H9 (cell line): ENCODE measurements around the gene RBP7. TPM values are rescaled to one million over a fixed set of nuclear protein-coding genes. Genes with fewer than 3 reads are reported as not detected.
"Not testable (repeated sequence)": the region's sequence is repeated elsewhere in the genome, so short reads cannot be mapped to it uniquely, and the experiment has no call there.

ENCODE experiments used
- DNase-seq: peaks from one replicate; pipeline ENCODE4 v3.0.0-alpha.2; 2017
- H2AFZ ChIP-seq: one replicate; pipeline ENCODE4 v1.6.1; 2013; ENCODE audit warnings: mild to moderate bottlenecking, low read length, control low read depth, moderate library complexity
- H2AK5ac ChIP-seq: 2 replicates; pipeline ENCODE4 v1.6.1; 2013; ENCODE audit warnings: low read length, control low read depth, mixed read lengths; ENCODE audit not compliant: insufficient read length
- H2BK120ac ChIP-seq: one replicate; pipeline ENCODE4 v1.6.1; 2013; ENCODE audit warnings: low read depth, mild to moderate bottlenecking, low read length, control low read depth, inconsistent platforms; ENCODE audit not compliant: poor library complexity, severe bottlenecking
- H2BK12ac ChIP-seq: 2 replicates; pipeline ENCODE4 v1.6.1; 2013; ENCODE audit warnings: low read length, control low read depth, mixed read lengths, low read depth; ENCODE audit not compliant: insufficient read length
- H2BK15ac ChIP-seq: 2 replicates; pipeline ENCODE4 v1.6.1; 2013; ENCODE audit warnings: low read depth, low read length, control low read depth
- H2BK20ac ChIP-seq: one replicate; pipeline ENCODE4 v1.6.1; 2013; ENCODE audit warnings: low read depth, mild to moderate bottlenecking, low read length, control low read depth, inconsistent platforms; ENCODE audit not compliant: poor library complexity, severe bottlenecking
- H2BK5ac ChIP-seq: 2 replicates; pipeline ENCODE4 v1.6.1; 2013; ENCODE audit warnings: low read length, control low read depth, mixed read lengths; ENCODE audit not compliant: insufficient read length
- H3K14ac ChIP-seq: 2 replicates; pipeline ENCODE4 v1.6.1; 2013; ENCODE audit warnings: low read length, control low read depth; ENCODE audit not compliant: insufficient read depth
- H3K18ac ChIP-seq: 2 replicates; pipeline ENCODE4 v1.6.1; 2013; ENCODE audit warnings: low read depth, mild to moderate bottlenecking, mixed read lengths, low read length, control low read depth; ENCODE audit not compliant: insufficient read length
- H3K23ac ChIP-seq: 2 replicates; pipeline ENCODE4 v1.6.1; 2013; ENCODE audit warnings: low read length, control low read depth, mixed read lengths, low read depth; ENCODE audit not compliant: insufficient read length
- H3K23me2 ChIP-seq: 2 replicates; pipeline ENCODE4 v1.6.1; 2013; ENCODE audit warnings: low read depth, mild to moderate bottlenecking, mixed read lengths, low read length, control low read depth; ENCODE audit not compliant: insufficient read length, poor library complexity, severe bottlenecking
- H3K27ac ChIP-seq: 2 replicates; pipeline ENCODE4 v1.5.1; 2013; ENCODE audit warnings: low read length, control low read depth, mixed read lengths, low read depth; ENCODE audit not compliant: insufficient read length
- H3K27me3 ChIP-seq: 2 replicates; pipeline ENCODE4 v1.6.1; 2013; ENCODE audit warnings: low read length, control low read depth, inconsistent platforms; ENCODE audit not compliant: insufficient read depth
- H3K4ac ChIP-seq: 2 replicates; pipeline ENCODE4 v1.6.1; 2013; ENCODE audit warnings: low read depth, mild to moderate bottlenecking, control low read depth, inconsistent platforms, low read length, moderate library complexity
- H3K4me1 ChIP-seq: 2 replicates; pipeline ENCODE4 v1.6.1; 2013; ENCODE audit warnings: low read length, control low read depth, inconsistent platforms; ENCODE audit not compliant: insufficient read depth
- H3K4me2 ChIP-seq: 2 replicates; pipeline ENCODE4 v1.6.1; 2013; ENCODE audit warnings: low read length, control low read depth, mixed read lengths; ENCODE audit not compliant: insufficient read length, insufficient read depth
- H3K56ac ChIP-seq: 2 replicates; pipeline ENCODE4 v1.6.1; 2013; ENCODE audit warnings: low read depth, mild to moderate bottlenecking, mixed read lengths, low read length, control low read depth; ENCODE audit not compliant: insufficient read length
- H3K79me1 ChIP-seq: 2 replicates; pipeline ENCODE4 v1.6.1; 2013; ENCODE audit warnings: low read depth, mild to moderate bottlenecking, moderate library complexity, low read length, control low read depth, inconsistent platforms; ENCODE audit not compliant: insufficient read depth, poor library complexity, severe bottlenecking
- H3K79me2 ChIP-seq: 2 replicates; pipeline ENCODE4 v1.6.1; 2013; ENCODE audit warnings: low read length, control low read depth, inconsistent platforms; ENCODE audit not compliant: insufficient read depth
- H3K9ac ChIP-seq: 2 replicates; pipeline ENCODE4 v1.6.1; 2013; ENCODE audit warnings: low read length, control low read depth, mixed read lengths; ENCODE audit not compliant: insufficient read length; ENCODE audit errors: extremely low read depth
- H3K9me3 ChIP-seq: one replicate; pipeline ENCODE4 v1.6.1; 2013; ENCODE audit warnings: low read depth, low read length, inconsistent platforms; ENCODE audit not compliant: control insufficient read depth
- H3T11ph ChIP-seq: one replicate; pipeline ENCODE4 v1.6.1; 2013; ENCODE audit warnings: mild to moderate bottlenecking, low read length, control low read depth, inconsistent platforms
- H4K20me1 ChIP-seq: one replicate; pipeline ENCODE4 v1.6.1; 2013; ENCODE audit not compliant: control insufficient read depth, insufficient read length, insufficient read depth
- H4K5ac ChIP-seq: 2 replicates; pipeline ENCODE4 v1.6.1; 2013; ENCODE audit warnings: low read depth, mild to moderate bottlenecking, mixed read lengths, low read length, control low read depth; ENCODE audit not compliant: insufficient read length
- H4K8ac ChIP-seq: replicated peaks from 2 replicates; pipeline ENCODE4 v1.6.1; 2013; ENCODE audit warnings: low read length, control low read depth, mixed read lengths, low read depth; ENCODE audit not compliant: insufficient read length
- H4K91ac ChIP-seq: 2 replicates; pipeline ENCODE4 v1.6.1; 2013; ENCODE audit warnings: low read depth, mild to moderate bottlenecking, moderate library complexity, mixed read lengths, low read length, control low read depth; ENCODE audit not compliant: insufficient read length
- H3K27ac Mint-ChIP-seq, 3 experiments: 2 replicates in 2 of 3; 3 replicates in 1 of 3; pipeline ENCODE4 v1.8.0; 2020 to 2021; ENCODE audit warnings: mixed read lengths in 3 of 3, mild to moderate bottlenecking in 1 of 3, moderate library complexity in 1 of 3
- H3K27me3 Mint-ChIP-seq: 2 replicates; pipeline ENCODE4 v1.8.0; 2021; ENCODE audit warnings: low read depth, mild to moderate bottlenecking, moderate library complexity, mixed read lengths
- H3K36me3 Mint-ChIP-seq, 3 experiments: 2 replicates in 2 of 3; 3 replicates in 1 of 3; pipeline ENCODE4 v1.8.0; 2020 to 2021; ENCODE audit warnings: low read depth in 3 of 3, mixed read lengths in 3 of 3; ENCODE audit not compliant: insufficient read depth in 1 of 3
- H3K4me1 Mint-ChIP-seq, 2 experiments: 2 replicates each; pipeline ENCODE4 v1.8.0; 2020; ENCODE audit warnings: mixed read lengths in 2 of 2
- H3K4me3 Mint-ChIP-seq, 2 experiments: 2 replicates in 1 of 2; 3 replicates in 1 of 2; pipeline ENCODE4 v1.8.0; 2020 to 2021; ENCODE audit warnings: mild to moderate bottlenecking in 2 of 2, mixed read lengths in 2 of 2, moderate library complexity in 1 of 2
- H3K9me3 Mint-ChIP-seq, 2 experiments: 2 replicates in 1 of 2; 3 replicates in 1 of 2; pipeline ENCODE4 v1.8.0; 2020; ENCODE audit warnings: mild to moderate bottlenecking in 2 of 2, mixed read lengths in 2 of 2, moderate library complexity in 1 of 2
- WGBS: extraction: QIAGEN DNeasy Blood & Tissue Kit; methylation state at CpG from one replicate; pipeline ENCODE4 v1.1.7; 2013; ENCODE audit warnings: missing lambda C conversion rate, low lambda C conversion rate, mixed read lengths; ENCODE audit not compliant: insufficient read length; ENCODE audit errors: extremely low coverage; 5-methylcytosine and 5-hydroxymethylcytosine counted together
- total RNA-seq: library from RNA; stranded (reverse); gene quantifications from 2 replicates; pipeline ENCODE4 v1.2.1, GENCODE V29; 2021
- TF ChIP-seq, protein P1 (sequence below): fragments of 200-600 bp; sonication (generic); conservative IDR thresholded peaks from 3 replicates; pipeline ENCODE4 v1.8.0; 2021; ENCODE audit warnings: antibody characterized with exemption, mild to moderate bottlenecking

The RBP7 gene
- total RNA-seq, 1 experiment from 2014 or later, result 4.5 TPM

DNA sequence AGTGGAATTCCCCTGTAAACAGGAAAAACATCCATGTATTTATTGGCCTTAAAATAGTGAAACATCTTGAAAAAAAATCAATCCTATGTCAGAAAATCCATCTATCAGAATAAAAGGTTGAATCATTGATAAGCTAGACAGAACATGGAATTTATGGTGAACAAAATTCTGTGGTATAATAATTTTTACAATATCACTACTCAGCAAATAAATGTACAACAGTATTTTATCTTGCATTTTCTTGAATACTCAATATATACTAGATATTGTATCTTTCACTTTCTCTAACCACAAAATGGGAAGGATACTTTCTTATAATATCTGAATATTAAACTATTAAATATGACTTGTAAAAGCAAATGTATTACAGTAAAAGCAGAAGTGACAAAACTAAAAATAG is 30.0 kb downstream of the RBP7 start:
- Histone ChIP-seq H3K9me3 (no peaks in the 10 kb centered on the region), H3K79me1 (no peaks in the 10 kb centered on the region), H4K91ac (no peak overlapping the region), H3K4me1 (no peaks in the 10 kb centered on the region), H3K27me3 (no peaks in the 10 kb centered on the region), H3K14ac (no peak overlapping the region), H3K9ac (no peak overlapping the region), H3K23me2 (no peaks in the 10 kb centered on the region), H2AK5ac (no peak overlapping the region), H2BK15ac (no peak overlapping the region), H2BK5ac (no peak overlapping the region), H4K8ac (no peak overlapping the region), H2BK120ac (no peak overlapping the region), H3K27ac (no peak overlapping the region), H3K56ac (no peak overlapping the region), H4K20me1 (no peaks in the 10 kb centered on the region), H3K18ac (no peak overlapping the region), H2AFZ (no peak overlapping the region), H2BK20ac (no peak overlapping the region), H3T11ph (no peak overlapping the region), H3K23ac (no peak overlapping the region), H3K4me2 (no peak overlapping the region), H2BK12ac (no peak overlapping the region), H3K4ac (no peak overlapping the region), H3K79me2 (no peaks in the 10 kb centered on the region), H4K5ac (no peak overlapping the region)
- H3K27ac Mint-ChIP-seq, result no peak overlapping the region
- no peak for DNase-seq
- H3K36me3 Mint-ChIP-seq, result no peaks in the 10 kb centered on the region; a peak in 1 of 7 replicates
- TF ChIP-seq, protein P1, sequence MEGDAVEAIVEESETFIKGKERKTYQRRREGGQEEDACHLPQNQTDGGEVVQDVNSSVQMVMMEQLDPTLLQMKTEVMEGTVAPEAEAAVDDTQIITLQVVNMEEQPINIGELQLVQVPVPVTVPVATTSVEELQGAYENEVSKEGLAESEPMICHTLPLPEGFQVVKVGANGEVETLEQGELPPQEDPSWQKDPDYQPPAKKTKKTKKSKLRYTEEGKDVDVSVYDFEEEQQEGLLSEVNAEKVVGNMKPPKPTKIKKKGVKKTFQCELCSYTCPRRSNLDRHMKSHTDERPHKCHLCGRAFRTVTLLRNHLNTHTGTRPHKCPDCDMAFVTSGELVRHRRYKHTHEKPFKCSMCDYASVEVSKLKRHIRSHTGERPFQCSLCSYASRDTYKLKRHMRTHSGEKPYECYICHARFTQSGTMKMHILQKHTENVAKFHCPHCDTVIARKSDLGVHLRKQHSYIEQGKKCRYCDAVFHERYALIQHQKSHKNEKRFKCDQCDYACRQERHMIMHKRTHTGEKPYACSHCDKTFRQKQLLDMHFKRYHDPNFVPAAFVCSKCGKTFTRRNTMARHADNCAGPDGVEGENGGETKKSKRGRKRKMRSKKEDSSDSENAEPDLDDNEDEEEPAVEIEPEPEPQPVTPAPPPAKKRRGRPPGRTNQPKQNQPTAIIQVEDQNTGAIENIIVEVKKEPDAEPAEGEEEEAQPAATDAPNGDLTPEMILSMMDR, result no peak
- H3K4me1 Mint-ChIP-seq, result peaks cover under 1% of the 10 kb centered on the region in 2 experiments; a peak in 3 of 4 replicates
- H3K4me3 Mint-ChIP-seq, result no peak overlapping the region
- no peaks in the 10 kb centered on the region for H3K27me3 Mint-ChIP-seq
- H3K9me3 Mint-ChIP-seq, result peaks cover 4 to 5% of the 10 kb centered on the region in 2 experiments; a peak in 4 of 5 replicates

DNA sequence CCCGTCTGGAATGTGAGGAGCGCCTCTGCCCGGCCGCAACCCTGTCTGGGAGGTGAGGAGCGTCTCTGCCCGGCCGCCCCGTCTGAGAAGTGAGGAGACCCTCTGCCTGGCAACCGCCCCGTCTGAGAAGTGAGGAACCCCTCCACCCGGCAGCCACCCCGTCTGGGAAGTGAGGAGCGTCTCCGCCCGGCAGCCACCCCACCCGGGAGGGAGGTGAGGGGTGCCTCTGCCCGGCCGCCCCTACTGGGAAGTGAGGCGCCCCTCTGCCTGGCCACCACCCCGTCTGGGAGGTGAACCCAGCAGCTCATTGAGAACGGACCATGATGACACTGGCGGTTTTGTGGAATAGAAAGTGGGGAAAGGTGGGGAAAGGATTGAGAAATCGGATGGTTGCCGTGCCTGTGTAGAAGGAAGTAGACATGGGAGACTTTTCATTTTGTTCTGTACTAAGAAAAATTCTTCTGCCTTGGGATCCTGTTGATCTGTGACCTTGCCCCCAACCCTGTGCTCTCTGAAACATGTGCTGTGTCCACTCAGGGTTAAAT is 32.0 kb downstream of the RBP7 start:
- H4K20me1 ChIP-seq, H4K5ac ChIP-seq, H3K79me1 ChIP-seq, H3K79me2 ChIP-seq, H3K56ac ChIP-seq, H3K9me3 Mint-ChIP-seq, H3K18ac ChIP-seq, H3K23me2 ChIP-seq, H3K4me1 Mint-ChIP-seq, H3K9me3 ChIP-seq, H3K14ac ChIP-seq, H4K8ac ChIP-seq, H3T11ph ChIP-seq, H2AFZ ChIP-seq, H3K4me3 Mint-ChIP-seq, DNase-seq, H3K27me3 ChIP-seq, H3K27ac Mint-ChIP-seq, H3K27me3 Mint-ChIP-seq, H4K91ac ChIP-seq, H3K4ac ChIP-seq, H3K36me3 Mint-ChIP-seq, H2AK5ac ChIP-seq, H2BK15ac ChIP-seq, H2BK12ac ChIP-seq, H3K9ac ChIP-seq, H3K4me2 ChIP-seq, H2BK20ac ChIP-seq, H3K4me1 ChIP-seq, H3K23ac ChIP-seq, H2BK5ac ChIP-seq, H2BK120ac ChIP-seq, H3K27ac ChIP-seq: not testable (repeated sequence)
- WGBS, result no CpG with 5 or more reads among the region's 24 CpGs
